Activated naive CD4-positive, alpha-beta T cell treated with anti-CD3 and anti-CD28 coated beads, Interleukin-2, amount 50 U/mL, for 24 hours (primary cell): Measurements from ENCODE around the gene LSS.

ENCODE experiments used
- H3K27ac Mint-ChIP-seq: one replicate; pipeline ENCODE4 v1.8.0; 2021; ENCODE audit warnings: mild to moderate bottlenecking, mixed read lengths
- H3K27me3 Mint-ChIP-seq: one replicate; pipeline ENCODE4 v1.8.0; 2021; ENCODE audit warnings: mixed read lengths
- H3K36me3 Mint-ChIP-seq: one replicate; pipeline ENCODE4 v1.8.0; 2021; ENCODE audit warnings: mixed read lengths
- H3K4me1 Mint-ChIP-seq: one replicate; pipeline ENCODE4 v1.8.0; 2021; ENCODE audit warnings: mixed read lengths
- H3K4me3 Mint-ChIP-seq: one replicate; pipeline ENCODE4 v1.8.0; 2021; ENCODE audit warnings: mild to moderate bottlenecking, mixed read lengths
- H3K9me3 Mint-ChIP-seq: one replicate; pipeline ENCODE4 v1.8.0; 2021; ENCODE audit warnings: mixed read lengths

Gene LSS

DNA sequence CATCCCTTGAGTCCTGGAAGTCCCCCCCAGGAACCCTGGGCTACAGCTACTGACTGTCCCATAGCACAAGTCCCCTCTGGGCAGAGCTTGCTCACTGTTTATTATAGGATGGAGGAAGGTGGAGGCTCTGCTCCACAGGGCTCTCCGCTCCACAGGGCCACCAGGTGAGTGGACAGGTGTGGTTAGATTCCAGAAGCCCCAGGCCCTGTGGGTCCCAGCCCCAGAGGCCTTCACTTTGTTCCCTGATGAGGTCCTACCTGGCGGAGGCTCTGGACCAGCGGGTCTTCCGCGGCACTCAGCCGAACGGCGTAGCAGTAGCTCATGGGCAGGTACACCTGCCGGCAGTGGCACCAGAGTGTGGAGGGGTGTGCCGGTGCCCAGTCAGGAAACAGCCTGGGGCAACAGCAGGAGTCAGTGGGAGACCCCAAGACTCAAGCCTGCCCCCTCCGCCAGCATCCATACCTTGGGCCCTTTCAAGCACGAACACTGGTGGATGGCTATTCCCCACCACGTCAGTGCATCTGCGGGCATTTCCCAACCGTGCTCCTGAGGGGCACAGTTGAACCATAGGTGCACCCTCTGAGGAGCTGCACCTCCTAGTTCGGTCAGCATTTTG, 12.3 kb downstream of the LSS start:
- Mint-ChIP-seq H3K4me3 (no peak overlapping the region), H3K27ac (no peak overlapping the region), H3K4me1 (no peaks in the 10 kb centered on the region), H3K36me3 (peaks cover 3% of the 10 kb centered on the region), H3K27me3 (no peaks in the 10 kb centered on the region), H3K9me3 (no peaks in the 10 kb centered on the region)

DNA sequence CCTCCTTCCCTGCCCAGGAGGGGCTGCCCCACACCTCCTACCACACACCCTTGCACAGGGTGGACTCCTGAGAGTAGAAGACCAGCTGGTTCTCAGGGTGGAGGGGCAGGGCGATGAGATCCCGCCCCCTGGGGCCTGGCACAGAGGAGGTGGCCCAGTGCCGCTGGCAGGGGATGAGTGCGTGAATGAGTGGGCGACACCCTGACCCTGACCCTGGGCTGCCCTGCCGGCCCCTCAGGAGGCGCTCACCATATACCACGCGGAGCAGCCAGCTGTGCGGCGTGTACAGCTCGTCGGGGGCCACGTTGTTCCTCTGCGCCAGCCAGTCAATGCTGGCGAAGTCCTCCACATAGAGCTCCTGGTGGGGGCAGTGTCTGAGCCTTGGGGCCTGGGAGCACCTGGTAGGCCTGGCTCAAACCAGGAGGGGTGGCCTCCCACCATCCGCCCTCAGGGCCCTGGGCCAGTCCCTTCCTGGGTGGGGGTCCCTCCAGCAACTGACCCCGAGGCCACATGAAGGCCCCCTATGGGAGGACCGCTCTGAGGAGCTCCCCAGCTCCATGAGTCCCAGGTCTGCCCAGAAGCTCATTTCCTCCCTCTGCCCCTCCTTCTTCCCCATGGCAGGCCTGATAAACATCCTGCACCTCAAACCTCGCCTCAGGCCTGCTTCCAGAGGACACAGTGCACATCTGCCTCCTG, 13.0 kb downstream of the LSS start:
- Mint-ChIP-seq H3K27me3 (no peaks in the 10 kb centered on the region), H3K4me3 (no peak overlapping the region), H3K4me1 (no peaks in the 10 kb centered on the region), H3K27ac (no peak overlapping the region), H3K9me3 (no peaks in the 10 kb centered on the region), H3K36me3 (peaks cover 3% of the 10 kb centered on the region)

DNA sequence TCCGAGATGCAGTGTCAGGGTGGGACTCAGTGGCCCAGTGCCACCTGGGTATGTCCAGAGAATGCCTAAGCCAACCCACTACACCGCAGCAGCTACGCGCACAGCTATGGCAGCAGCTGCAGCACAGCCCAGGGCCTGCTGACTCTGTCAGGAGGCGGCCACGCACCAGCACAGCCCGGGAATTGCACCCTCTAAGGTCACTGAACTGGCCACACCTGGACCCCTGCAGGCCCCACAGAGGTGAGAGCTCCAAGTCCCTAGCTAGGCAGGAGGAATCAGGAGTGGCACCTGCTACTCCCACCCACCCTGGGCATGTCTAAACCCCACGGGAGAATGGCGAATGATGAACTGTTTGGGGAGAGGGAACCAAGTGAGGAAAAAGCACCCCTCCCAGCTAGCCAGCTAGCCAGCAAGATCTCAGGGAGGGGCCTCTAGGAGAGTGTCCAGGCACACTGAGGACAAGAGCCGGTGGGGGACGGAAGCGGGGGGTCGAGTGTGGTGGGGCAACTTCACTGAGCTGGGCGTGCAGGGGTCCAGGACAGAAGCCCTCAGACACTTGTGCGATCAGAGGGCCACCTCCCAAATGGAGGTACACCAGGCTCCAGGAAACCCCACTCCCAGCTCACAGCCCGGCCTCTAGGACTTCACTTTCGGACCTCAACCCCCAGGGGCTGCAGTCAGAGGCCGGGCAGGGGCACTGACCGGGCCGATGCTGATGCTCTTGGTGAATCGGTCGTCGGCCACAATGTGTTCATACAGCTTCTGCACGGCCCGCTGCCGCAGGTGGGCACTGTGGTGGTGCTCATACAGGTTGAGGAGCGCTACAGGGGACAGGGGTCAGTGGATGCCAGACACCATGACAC, 13.9 kb downstream of the LSS start:
- Mint-ChIP-seq H3K4me3 (no peak overlapping the region), H3K4me1 (no peaks in the 10 kb centered on the region), H3K27me3 (no peaks in the 10 kb centered on the region), H3K27ac (no peak overlapping the region), H3K36me3 (no peaks in the 10 kb centered on the region), H3K9me3 (no peaks in the 10 kb centered on the region)

DNA sequence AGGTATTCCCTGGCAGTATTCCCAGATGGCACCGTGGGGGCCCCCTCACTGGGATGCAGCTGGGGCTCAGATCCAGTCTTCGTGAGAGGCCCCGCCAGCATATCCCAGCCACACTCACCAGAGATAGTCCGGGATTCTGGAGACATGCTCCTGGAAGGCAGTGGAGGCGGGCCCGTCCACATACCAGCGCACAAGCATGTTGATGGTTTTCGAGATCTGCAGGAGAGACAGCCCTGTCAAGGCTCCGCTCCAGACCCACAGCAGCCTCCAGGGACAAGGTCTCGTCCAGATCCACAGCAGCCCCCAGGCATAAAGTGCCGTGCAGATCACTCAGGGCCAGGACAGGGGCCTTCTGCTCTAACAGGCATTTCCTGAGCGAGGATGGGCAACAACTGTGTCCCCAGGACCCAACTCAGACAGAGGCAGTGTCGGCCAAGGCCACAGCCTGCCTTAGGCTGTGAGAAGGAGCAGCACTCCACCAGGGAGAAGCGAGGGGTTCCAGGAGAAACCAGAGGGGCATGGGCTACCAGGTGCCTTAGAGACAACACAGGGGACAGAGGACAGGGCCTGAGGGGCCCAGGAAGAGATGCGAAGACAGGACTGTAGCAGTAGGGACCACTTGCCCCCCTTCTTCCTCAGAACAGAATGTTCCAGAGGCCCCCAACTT, 14.8 kb downstream of the LSS start:
- H3K4me3 Mint-ChIP-seq, result no peak overlapping the region
- H3K27ac Mint-ChIP-seq, result no peak overlapping the region
- H3K27me3 Mint-ChIP-seq, result no peaks in the 10 kb centered on the region
- H3K4me1 Mint-ChIP-seq, result no peaks in the 10 kb centered on the region
- no peaks in the 10 kb centered on the region for H3K9me3 Mint-ChIP-seq
- no peaks in the 10 kb centered on the region for H3K36me3 Mint-ChIP-seq

DNA sequence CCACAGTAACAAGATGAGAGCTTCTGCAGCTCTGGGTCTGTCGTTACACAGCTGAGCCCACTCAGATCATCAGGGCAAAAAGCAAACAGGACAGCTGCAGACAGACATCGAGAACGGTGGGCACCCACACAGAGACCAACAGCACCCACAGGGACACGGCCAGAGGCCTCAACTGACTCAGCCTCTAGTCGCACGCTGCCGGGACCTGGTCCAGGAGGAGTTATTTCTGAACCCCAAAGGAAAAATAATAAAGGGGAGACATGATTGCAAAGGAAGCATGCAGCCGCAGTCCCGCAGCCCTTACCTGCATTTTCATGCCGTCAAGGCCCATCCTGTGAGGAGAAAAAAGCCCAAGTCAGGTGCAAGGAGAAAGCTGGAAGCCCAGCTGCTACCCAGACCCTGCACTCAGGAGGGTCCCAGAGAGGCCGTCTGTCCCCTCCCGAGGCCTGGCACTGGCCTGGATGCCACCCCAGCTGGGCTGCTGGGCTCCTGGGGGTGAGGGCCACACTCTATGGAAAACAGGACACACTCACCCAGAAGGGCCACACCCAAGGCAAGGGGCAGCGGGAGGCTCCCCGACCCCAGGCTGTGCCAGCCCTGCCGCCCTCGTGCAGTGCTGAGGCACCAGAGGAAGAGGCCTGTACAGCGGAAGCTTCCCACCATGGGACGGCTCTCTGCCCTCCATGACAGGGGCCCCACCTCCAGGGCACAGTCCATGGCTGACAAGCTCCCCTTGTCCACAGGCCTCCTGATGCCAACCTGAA, 15.7 kb downstream of the LSS start:
- no peaks in the 10 kb centered on the region for H3K36me3 Mint-ChIP-seq
- H3K9me3 Mint-ChIP-seq, result no peaks in the 10 kb centered on the region
- H3K4me3 Mint-ChIP-seq, result no peak overlapping the region
- H3K4me1 Mint-ChIP-seq, result no peaks in the 10 kb centered on the region
- no peaks in the 10 kb centered on the region for H3K27me3 Mint-ChIP-seq
- no peak overlapping the region for H3K27ac Mint-ChIP-seq

DNA sequence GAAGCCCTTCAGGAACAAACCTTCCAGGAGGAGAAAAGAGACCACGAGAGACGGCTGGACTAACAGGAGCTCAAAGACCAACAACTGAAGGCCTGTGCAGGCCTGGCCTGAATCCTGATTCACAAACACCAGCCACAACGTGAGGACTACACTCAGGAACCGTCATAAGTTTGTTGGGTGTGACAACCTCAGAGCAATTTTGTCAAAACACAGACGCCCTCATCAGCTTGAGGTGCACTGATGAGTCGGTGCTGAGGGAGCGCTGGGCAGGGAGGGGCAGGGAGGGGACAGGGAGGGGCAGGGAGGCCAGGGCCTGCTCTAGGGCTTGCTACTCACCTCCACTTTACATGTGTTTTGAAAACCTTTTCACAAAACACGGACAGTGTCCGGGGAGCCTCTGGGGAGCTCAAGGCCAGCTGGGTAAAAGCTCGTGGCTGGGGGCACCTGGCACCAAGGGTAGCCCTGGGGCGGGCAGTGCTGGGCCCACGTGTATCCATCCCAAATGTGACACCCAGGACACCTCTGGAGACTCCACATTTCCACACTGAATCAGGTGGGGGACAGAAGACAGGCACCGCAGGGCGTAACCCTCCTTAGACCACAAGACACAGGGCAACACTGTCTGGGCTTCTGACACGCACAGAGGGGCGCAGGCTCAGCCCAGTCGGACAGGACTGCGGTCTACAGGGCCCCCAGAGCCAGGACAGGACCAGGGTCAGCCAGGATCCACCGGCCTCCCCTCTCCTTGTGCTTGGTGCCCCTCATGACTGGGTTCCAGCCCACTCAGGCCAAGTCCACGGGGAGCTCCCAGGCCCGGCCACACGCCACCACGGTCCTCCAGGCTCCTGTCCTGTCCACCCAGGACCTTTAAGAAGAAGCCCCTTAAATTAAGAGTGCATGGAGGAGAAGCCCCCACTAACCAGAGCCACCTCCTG, 16.5 kb downstream of the LSS start:
- Mint-ChIP-seq H3K36me3 (no peaks in the 10 kb centered on the region), H3K9me3 (no peaks in the 10 kb centered on the region), H3K4me3 (no peak overlapping the region), H3K27ac (no peak overlapping the region), H3K27me3 (no peaks in the 10 kb centered on the region), H3K4me1 (no peaks in the 10 kb centered on the region)

DNA sequence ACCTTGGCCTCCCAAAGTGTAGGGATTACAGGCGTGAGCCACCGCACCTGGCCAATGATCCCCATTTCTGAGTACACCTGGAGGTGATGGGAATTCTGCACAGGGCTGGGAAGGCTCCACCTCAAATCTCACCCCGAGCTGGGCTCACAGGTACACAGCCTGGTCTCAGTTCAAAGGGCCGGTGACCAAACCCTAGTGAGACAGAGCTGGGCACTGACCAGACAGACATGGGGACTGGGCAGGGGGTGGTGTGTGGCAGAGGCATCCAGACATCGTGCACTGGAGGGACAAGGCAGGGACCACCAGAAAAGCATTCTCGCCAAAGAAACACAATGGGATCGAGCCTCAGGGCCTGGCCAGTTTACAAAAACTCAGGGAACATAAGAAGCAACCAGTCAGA, 17.2 kb downstream of the LSS start:
- Mint-ChIP-seq H3K9me3 (no peaks in the 10 kb centered on the region), H3K4me3 (no peak overlapping the region), H3K27ac (no peak overlapping the region), H3K36me3 (no peaks in the 10 kb centered on the region), H3K4me1 (no peaks in the 10 kb centered on the region), H3K27me3 (no peaks in the 10 kb centered on the region)

DNA sequence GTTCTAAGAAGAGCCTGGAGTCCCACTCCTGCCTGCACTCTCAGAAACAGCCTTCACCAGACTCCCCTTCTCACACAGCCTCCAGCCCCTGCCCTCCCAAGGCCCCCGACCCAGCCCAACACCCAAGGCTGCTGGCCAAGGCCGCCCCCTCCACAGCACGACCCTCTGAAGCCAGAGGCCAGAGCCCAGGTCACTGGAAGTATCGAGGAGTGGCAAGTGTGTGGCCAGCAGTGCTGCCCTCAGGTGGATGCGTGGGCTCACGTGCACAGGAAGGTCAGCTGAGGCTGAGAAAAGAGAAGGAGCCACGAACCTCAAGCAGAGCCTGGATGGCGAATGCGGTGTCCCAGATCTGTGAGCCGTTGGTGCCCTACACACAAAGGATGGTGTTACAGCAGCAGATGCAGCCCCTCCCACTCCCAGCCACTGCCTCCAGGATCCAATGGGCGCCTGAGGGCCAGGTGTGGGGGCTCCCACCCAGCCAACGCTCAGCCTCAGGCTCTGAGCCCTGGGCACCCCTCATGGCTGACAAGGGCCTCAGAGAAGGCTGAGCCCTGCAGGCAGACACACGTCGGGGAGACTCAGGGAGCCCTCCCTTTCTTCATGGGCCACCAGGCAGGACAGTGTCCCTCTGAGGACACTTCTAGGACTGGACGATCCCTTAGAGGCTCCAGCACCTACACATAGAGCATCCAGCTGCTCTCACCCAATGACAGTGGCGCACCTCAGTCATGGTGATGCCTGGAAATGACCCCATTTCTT, 18.0 kb downstream of the LSS start:
- H3K4me1 Mint-ChIP-seq, result no peaks in the 10 kb centered on the region
- no peak overlapping the region for H3K4me3 Mint-ChIP-seq
- no peaks in the 10 kb centered on the region for H3K9me3 Mint-ChIP-seq
- no peak overlapping the region for H3K27ac Mint-ChIP-seq
- H3K27me3 Mint-ChIP-seq, result no peaks in the 10 kb centered on the region
- H3K36me3 Mint-ChIP-seq, result no peaks in the 10 kb centered on the region

DNA sequence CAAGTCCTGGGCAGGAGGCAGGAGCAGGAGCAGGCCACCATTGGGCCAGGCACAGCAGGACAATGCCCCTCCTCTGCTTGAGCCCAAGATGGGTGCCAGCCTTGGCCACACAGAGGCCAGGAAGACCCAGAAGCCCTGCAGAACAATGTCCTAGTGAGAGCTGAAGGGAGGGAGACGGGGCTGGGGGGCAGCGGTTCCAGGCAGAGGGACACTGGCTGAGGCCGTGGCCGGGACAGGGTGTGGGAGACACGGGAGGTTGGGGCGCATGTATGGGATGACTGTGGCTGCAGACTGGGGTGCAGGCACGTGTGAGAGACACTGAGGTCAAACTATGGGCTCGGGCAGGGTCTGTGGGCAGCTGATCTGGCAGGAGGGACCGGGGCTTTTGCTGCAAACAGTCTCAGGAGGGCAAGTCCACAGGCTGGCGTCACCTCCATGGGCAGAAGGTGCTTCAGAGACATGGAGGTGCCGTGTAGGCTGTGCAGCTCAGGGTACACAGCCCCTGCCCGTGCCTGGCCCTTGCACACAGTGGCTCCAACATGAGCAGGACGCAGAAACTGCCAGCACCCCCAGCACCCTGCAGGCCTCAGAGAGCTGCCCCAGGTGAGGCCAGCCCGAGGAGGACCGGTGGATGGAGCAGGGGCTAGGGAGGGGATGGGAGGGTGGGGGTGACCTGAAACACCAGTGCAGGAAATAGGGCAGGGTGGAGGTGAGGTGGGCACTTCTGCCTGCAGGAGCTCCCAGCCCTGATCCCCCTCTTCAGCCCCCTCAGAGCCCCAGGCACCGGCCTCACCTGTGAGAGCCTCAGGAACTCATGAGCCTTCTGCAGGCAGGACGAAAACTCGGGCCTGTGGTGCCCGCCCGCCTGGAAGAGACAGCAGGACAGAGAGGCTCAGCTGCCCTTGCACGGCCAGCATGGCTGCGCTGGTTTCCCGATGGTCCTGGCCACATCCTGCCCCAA, 19.5 kb downstream of the LSS start:
- peaks cover 1% of the 10 kb centered on the region for H3K36me3 Mint-ChIP-seq
- H3K27me3 Mint-ChIP-seq, result no peaks in the 10 kb centered on the region
- H3K27ac Mint-ChIP-seq, result peak overlapping the region; percentile 14

DNA sequence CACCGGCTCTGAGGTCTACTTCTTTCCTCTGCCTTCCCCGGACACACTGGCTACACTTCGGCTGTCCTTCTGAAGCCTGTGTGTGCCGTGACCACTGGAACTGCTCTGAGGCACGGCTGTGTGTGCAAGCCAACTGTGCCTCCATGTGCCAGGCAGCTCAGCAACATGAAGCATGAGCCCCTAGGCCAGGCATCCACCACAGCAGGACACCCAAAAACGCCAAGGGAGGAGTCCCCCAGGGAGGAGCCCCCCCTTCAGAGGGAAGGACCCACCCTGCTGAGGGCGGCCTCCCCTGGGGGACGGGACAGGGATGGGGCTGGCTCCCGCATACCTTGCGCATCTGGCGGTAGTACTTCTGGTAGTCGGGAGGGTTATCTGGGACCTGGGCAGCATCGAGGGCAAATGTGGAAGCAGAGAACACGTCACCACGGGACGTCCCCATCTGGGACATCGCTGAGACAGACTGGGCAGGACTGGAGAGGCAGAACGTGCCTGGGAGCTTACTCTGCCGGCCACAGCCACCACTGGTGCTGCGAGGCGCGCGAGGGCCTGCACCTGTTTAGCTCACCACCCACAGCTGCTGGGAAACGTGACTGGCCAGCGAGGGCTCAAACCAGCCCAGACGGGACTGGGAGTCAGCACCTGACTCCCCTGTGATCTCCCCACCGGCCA, 20.5 kb downstream of the LSS start:
- H3K4me1 Mint-ChIP-seq, result no peaks in the 10 kb centered on the region
- H3K27ac Mint-ChIP-seq, result no peak overlapping the region
- H3K9me3 Mint-ChIP-seq, result no peaks in the 10 kb centered on the region
- H3K36me3 Mint-ChIP-seq, result peaks cover 1% of the 10 kb centered on the region
- H3K4me3 Mint-ChIP-seq, result no peak overlapping the region
- H3K27me3 Mint-ChIP-seq, result no peaks in the 10 kb centered on the region

More for the DNA sequence above, 19.5 kb downstream of the LSS start:
- Mint-ChIP-seq H3K4me1 (no peaks in the 10 kb centered on the region), H3K4me3 (no peak overlapping the region), H3K9me3 (no peaks in the 10 kb centered on the region)

DNA sequence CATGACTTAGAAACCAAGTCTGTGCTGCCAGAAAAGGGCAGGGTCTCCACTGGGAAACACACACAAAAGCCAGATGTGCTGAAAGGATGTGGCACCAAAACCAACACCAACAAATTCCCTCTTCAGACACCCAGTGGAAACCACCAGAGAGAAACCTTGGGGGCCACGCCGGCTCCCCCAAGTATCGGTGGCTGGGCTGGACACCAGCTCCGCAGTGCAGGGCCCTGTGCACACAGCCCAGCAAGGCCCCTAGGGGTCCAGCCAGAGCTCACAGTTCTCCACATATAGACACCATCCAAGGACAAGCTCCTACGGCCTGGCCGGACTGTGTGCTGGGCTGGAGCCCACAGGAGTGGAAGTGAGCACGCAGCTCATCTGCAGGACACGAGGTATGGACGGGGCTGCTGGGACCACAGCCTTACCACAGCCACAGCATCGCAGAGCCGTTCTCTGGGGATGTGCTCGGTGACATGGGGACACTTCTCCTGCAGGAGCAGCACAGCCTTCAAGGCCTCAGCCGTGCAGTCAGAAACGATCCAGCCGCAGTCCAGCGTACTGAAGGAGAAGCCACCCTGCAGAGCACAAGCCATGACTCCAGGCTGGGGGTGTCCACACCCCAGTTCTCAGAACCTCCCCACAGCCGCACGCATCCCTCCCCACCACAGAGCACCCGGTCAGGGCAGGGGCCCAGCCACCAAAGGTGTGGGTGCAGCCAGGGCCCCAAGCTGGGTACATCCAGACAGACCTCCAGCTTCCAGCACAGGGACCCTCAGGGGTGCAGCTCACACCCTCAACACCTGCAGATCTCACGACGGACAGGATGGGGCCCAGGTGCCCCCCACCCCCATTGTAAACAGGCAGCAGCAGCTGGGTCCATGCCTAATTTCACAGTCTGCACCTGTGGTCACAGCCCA, 21.3 kb downstream of the LSS start:
- Mint-ChIP-seq H3K4me1 (no peaks in the 10 kb centered on the region), H3K9me3 (no peaks in the 10 kb centered on the region), H3K27me3 (no peaks in the 10 kb centered on the region), H3K36me3 (peaks cover 1% of the 10 kb centered on the region), H3K4me3 (no peak overlapping the region), H3K27ac (no peak overlapping the region)
